B cell (primary cell): ENCODE measurements around the gene MRRF. TPM values are rescaled to one million over a fixed set of nuclear protein-coding genes. Genes with fewer than 3 reads are reported as not detected.

ENCODE experiments used
- ATAC-seq: fragments of 200-7000 bp; cut with Tn5 transposase; one replicate; pipeline ENCODE4 v1.10.0; 2021; ENCODE audit warnings: low read depth, mild to moderate bottlenecking, moderate number of reproducible peaks, moderate library complexity
- CTCF ChIA-PET: fragments of 350-600 bp; sonication (Branson Sonifier 250); formaldehyde crosslinking; loops from one replicate; lab custom pipeline; 2021; ENCODE audit warnings: antibody characterized with exemption, inconsistent platforms; lab: Charles Lee
- POLR2A ChIA-PET: fragments of 350-600 bp; sonication (Branson Sonifier 250); formaldehyde crosslinking; loops from one replicate; lab custom pipeline; 2021; ENCODE audit warnings: antibody characterized with exemption; lab: Charles Lee
- DNase-seq: peaks from one replicate; pipeline ENCODE4 v3.0.0; 2013
- H2AFZ ChIP-seq: 2 replicates; pipeline ENCODE4 v1.6.1; 2012; ENCODE audit warnings: mild to moderate bottlenecking, low read depth, low read length; ENCODE audit not compliant: insufficient read depth, poor library complexity, severe bottlenecking
- H3K27ac ChIP-seq, 2 donors: 1 replicate in 1 of 2; 2 replicates in 1 of 2; pipeline ENCODE4 v1.5.1; 2012 to 2013; ENCODE audit warnings: low read length in 2 of 2, mild to moderate bottlenecking in 2 of 2, moderate library complexity in 1 of 2
- H3K27me3 ChIP-seq, 4 experiments: fragments of 200-600 bp in 1 of 4; sonication (generic) in 1 of 4; replicated peaks in 1 of 4; 1 replicate in 2 of 4; 2 replicates in 2 of 4; pipeline versions ENCODE4 v1.6.1 to v1.7.0; 2013 to 2016; ENCODE audit warnings: low read length in 3 of 4, mild to moderate bottlenecking in 2 of 4, mixed read lengths in 1 of 4, moderate library complexity in 1 of 4; ENCODE audit not compliant: insufficient read depth in 4 of 4, control insufficient read depth in 3 of 4; ENCODE audit errors: control extremely low read depth in 1 of 4
- H3K36me3 ChIP-seq, 2 experiments: replicated peaks in 1 of 2; 1 replicate in 1 of 2; 2 replicates in 1 of 2; pipeline versions ENCODE4 v1.6.1 to v1.7.1; 2013; ENCODE audit warnings: low read length in 1 of 2; ENCODE audit not compliant: insufficient read depth in 2 of 2, control insufficient read depth in 1 of 2; ENCODE audit errors: control extremely low read depth in 1 of 2, extremely low read depth in 1 of 2
- H3K4me1 ChIP-seq, 2 donors: fragments of 200-600 bp in 1 of 2; sonication (generic) in 1 of 2; 1 replicate in 1 of 2; 2 replicates in 1 of 2; pipeline versions ENCODE4 v1.5.1 to v1.6.1; 2013 to 2017; ENCODE audit warnings: low read length in 2 of 2; ENCODE audit not compliant: control insufficient read depth in 2 of 2, insufficient read depth in 2 of 2
- H3K4me2 ChIP-seq: replicated peaks from 2 replicates; pipeline ENCODE3; 2012; ENCODE audit warnings: mild to moderate bottlenecking, low read depth, low read length; ENCODE audit not compliant: poor library complexity, severe bottlenecking
- H3K4me3 ChIP-seq, 5 experiments: fragments of 200-600 bp in 1 of 5; sonication (generic) in 1 of 5; 1 replicate in 3 of 5; 2 replicates in 2 of 5; pipeline versions ENCODE4 v1.5.1 to v1.7.0; 2011 to 2016; ENCODE audit warnings: low read length in 4 of 5, mild to moderate bottlenecking in 4 of 5, low read depth in 2 of 5, control low read depth in 1 of 5, moderate library complexity in 1 of 5; ENCODE audit not compliant: insufficient read depth in 1 of 5; ENCODE audit errors: control extremely low read depth in 1 of 5, extremely low read depth in 1 of 5
- H3K79me2 ChIP-seq: fragments of 200-600 bp; sonication (generic); one replicate; pipeline ENCODE4 v1.6.0; 2016; ENCODE audit warnings: low read length; ENCODE audit not compliant: control insufficient read depth, insufficient read depth
- H3K9ac ChIP-seq: fragments of 200-600 bp; sonication (generic); 2 replicates; pipeline ENCODE4 v1.6.1; 2017; ENCODE audit warnings: mild to moderate bottlenecking, low read length, moderate library complexity
- H3K9me3 ChIP-seq, 3 donors: one replicate each; pipeline versions ENCODE4 v1.6.1 to v1.7.1; 2013; ENCODE audit warnings: low read length in 2 of 3; ENCODE audit not compliant: control insufficient read depth in 2 of 3, insufficient read depth in 1 of 3; ENCODE audit errors: control extremely low read depth in 1 of 3
- H4K20me1 ChIP-seq: 2 replicates; pipeline ENCODE4 v1.6.0; 2012; ENCODE audit warnings: mild to moderate bottlenecking, low read length; ENCODE audit not compliant: insufficient read depth, control insufficient read depth, poor library complexity, severe bottlenecking
- H3K27ac Mint-ChIP-seq: one replicate; pipeline ENCODE4 v1.8.0; 2021; ENCODE audit warnings: mixed read lengths
- H3K27me3 Mint-ChIP-seq: one replicate; pipeline ENCODE4 v1.8.0; 2021; ENCODE audit warnings: mixed read lengths
- H3K4me1 Mint-ChIP-seq: one replicate; pipeline ENCODE4 v1.8.0; 2021; ENCODE audit warnings: mixed read lengths
- H3K4me3 Mint-ChIP-seq: one replicate; pipeline ENCODE4 v1.8.0; 2021; ENCODE audit warnings: mixed read lengths
- H3K9me3 Mint-ChIP-seq: one replicate; pipeline ENCODE4 v1.8.0; 2022; ENCODE audit warnings: mixed read lengths; ENCODE audit not compliant: insufficient read depth
- CTCF ChIP-seq: fragments of 200-600 bp; IDR thresholded peaks from one replicate; pipeline ENCODE4 v1.8.0; 2022; ENCODE audit warnings: antibody characterized with exemption, mild to moderate bottlenecking
- EZH2 ChIP-seq: IDR thresholded peaks from 2 replicates; pipeline ENCODE4 v1.6.1; 2012; ENCODE audit warnings: borderline replicate concordance, low read depth, mild to moderate bottlenecking, moderate library complexity, low read length; ENCODE audit not compliant: insufficient read depth, poor library complexity, severe bottlenecking
- WGBS: methylation state at CpG from one replicate; pipeline ENCODE4 v1.1.5; 2013; ENCODE audit warnings: missing lambda C conversion rate; ENCODE audit not compliant: insufficient coverage; 5-methylcytosine and 5-hydroxymethylcytosine counted together
- intact Hi-C: fragments of 100-400 bp; cut with micrococcal nuclease; formaldehyde crosslinking; loops from one replicate; pipeline ENCODE4 v1.10.0; 2022
- polyA plus RNA-seq: library from polyadenylated mRNA; depleted of rRNA; stranded (reverse); fragments of >200 nt; gene quantifications from 2 replicates; pipeline ENCODE4 v1.2.3, GENCODE V29; 2012
- total RNA-seq, 2 donors: library from RNA; stranded (reverse); fragments of 120-200 nt in 1 of 2; gene quantifications; 1 replicate in 1 of 2; 2 replicates in 1 of 2; pipeline versions ENCODE4 v1.2.3 to v1.2.4, GENCODE V29; 2013 to 2022

Gene MRRF
- total and polyA plus RNA-seq, 2 donors (not counting 1 experiment from before 2014, with no cell fraction given): 38.6 to 44.9 TPM

DNA sequence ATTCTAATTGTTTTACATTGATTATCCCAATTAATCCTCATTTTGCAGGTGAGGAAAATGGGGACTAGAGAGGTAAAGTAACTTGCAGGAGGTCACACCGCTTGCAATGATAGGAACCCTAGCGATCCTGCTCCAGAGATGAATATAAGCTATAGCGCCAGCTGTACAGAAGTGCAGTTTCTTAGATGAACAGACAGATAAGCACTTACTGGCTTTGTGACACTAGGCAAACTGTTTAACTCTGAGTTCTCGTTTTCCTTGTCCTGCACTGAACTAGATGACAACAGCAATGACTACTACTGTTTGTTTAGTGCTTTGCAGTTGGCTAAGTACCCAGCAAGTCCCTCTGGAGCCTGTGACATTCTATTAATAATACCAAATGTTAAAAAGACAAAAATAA, 47.0 kb upstream of the MRRF start:
- ATAC-seq (no peak), DNase-seq (no peak)
- Histone ChIP-seq H3K27ac (no peak overlapping the region), H3K36me3 (no peaks in the 10 kb centered on the region), H3K9ac (no peak overlapping the region), H3K4me3 (no peak overlapping the region), H3K79me2 (no peaks in the 10 kb centered on the region), H4K20me1 (no peaks in the 10 kb centered on the region), H3K9me3 (peaks cover 0 to 42% (median 0%) of the 10 kb centered on the region in 3 donors), H3K4me2 (no peak overlapping the region), H3K27me3 (peaks cover 0 to 92% (median 70%) of the 10 kb centered on the region in 4 experiments), H3K4me1 (peaks cover 43 to 54% of the 10 kb centered on the region in 2 donors), H2AFZ (no peak overlapping the region)
- POLR2A ChIA-PET: no interaction called here
- Mint-ChIP-seq H3K9me3 (no peaks in the 10 kb centered on the region), H3K4me3 (no peak overlapping the region), H3K27ac (no peak overlapping the region), H3K4me1 (peaks cover 42% of the 10 kb centered on the region), H3K27me3 (peaks cover 84% of the 10 kb centered on the region)
- TF ChIP-seq CTCF: no peak
- no peak for TF ChIP-seq EZH2
- intact Hi-C loops: no loop called here
- WGBS: 12% methylated on average over 3 of the region's 4 CpGs
- CTCF ChIA-PET: no interaction called here

- Histone ChIP-seq H2AFZ (no peak overlapping the region), H4K20me1 (no peaks in the 10 kb centered on the region), H3K9me3 (peaks cover 0 to 36% (median 0%) of the 10 kb centered on the region in 3 donors), H3K9ac (peak overlapping the region; percentile 56), H3K4me3 (peak overlapping the region in 1 of 5 experiments; percentile 35), H3K4me2 (peak overlapping the region; percentile 80), H3K27me3 (peaks cover 0 to 90% (median 64%) of the 10 kb centered on the region in 4 experiments), H3K79me2 (no peaks in the 10 kb centered on the region), H3K4me1 (peaks cover 43 to 48% of the 10 kb centered on the region in 2 donors), H3K27ac (no peak overlapping the region), H3K36me3 (no peaks in the 10 kb centered on the region)
- DNase-seq: no peak
- TF ChIP-seq CTCF: no peak
- TF ChIP-seq EZH2: no peak
- ChIA-PET CTCF (no interaction called here), POLR2A (no interaction called here)
- intact Hi-C loops: no loop called here
- WGBS: 24% methylated on average over 6 of the region's 11 CpGs
- H3K27ac Mint-ChIP-seq: no peak overlapping the region
- peaks cover 84% of the 10 kb centered on the region for H3K27me3 Mint-ChIP-seq
- no peaks in the 10 kb centered on the region for H3K9me3 Mint-ChIP-seq
- ATAC-seq: no peak
- peaks cover 36% of the 10 kb centered on the region for H3K4me1 Mint-ChIP-seq
- H3K4me3 Mint-ChIP-seq: peak overlapping the region; percentile 80
Measured at GRCh38 chr9:122218071-122218934, 46.4 kb upstream of the MRRF start.
